Retina (tissue), 1 donor: Measurements from ENCODE around the gene GPR146.
"Not testable (repeated sequence)": the region's sequence is repeated elsewhere in the genome, so short reads cannot be mapped to it uniquely, and the experiment has no call there.

Experiments used
- DNase-seq: peaks from one replicate; pipeline ENCODE4 v3.0.0-alpha.2; 2016

The GPR146 gene

DNA sequence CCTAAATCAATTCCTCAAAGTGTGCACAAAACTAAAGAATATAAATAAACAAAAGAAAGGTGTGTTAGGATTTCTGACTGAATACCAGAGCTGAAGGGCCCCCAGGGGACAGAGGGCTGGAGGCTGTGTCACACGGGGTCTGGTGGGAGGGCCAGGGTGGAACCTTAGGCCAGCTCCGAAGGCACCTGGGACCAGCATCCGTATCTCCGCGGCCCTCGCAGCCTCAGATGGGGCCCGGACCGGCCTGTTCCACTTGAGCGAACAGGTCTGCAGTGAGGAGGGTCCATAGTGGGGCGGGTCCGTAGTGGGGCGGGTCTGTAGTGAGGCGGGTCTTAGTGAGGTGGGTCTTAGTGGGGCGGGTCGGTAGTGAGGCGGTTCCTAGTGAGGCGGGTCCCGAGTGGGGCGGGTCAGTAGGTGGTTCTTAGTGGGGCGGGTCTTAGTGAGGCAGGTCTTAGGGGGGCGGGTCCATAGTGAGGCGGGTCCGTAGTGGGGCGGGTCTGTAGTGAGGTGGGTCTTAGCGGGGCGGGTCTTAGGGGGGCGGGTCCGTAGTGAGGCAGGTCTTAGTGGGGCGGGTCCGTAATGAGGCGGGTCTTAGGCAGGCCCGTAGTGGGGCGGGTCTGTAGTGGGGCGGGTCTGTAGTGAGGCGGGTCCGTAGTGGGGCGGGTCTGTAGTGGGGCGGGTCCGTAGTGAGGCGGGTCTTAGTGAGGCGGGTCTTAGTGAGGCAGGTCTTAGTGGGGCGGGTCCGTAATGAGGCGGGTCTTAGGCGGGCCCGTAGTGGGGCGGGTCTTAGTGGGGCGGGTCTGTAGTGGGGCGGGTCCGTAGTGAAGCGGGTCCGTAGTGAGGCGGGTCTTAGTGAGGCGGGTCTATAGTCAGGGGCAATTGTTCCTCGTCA, 15.1 kb downstream of the GPR146 start:
- peak; percentile 49 for DNase-seq

DNA sequence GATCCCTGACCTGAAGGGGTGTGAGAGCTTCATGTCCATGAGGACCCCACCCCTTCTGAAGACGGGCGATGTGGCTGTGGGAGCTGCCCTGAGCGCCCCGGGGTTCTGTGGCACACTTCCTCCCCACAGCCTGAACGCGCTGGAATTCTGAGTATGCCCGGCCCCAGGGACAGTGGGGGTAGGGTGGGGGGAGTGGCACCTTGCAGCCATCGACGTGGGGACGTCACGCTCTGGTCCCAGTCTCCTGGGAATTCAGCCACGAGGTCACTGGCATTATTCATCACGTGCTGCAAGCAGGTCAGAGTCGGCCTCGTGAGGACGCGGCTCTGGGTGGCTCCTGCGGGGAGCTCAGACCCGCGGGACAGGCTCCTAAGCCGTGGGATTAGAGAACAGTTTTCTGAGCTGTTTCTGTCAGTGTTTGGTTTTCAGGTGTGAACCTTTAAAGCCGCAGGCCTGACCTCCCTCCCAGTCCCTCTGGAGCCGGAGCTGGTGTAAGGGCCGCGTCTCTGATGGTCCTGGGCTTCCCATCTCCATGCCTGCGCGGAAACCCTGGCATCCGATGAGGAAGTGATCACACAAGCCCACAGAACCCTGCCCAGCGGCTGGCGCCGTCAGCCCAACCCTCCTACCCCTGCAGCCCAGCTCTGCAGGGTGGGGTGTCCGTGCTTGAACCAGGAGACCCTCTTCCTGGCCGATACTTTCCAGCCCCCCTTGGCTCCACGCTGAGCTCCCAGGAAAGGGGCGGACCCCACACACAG, 16.1 kb downstream of the GPR146 start:
- no peak for DNase-seq

DNA sequence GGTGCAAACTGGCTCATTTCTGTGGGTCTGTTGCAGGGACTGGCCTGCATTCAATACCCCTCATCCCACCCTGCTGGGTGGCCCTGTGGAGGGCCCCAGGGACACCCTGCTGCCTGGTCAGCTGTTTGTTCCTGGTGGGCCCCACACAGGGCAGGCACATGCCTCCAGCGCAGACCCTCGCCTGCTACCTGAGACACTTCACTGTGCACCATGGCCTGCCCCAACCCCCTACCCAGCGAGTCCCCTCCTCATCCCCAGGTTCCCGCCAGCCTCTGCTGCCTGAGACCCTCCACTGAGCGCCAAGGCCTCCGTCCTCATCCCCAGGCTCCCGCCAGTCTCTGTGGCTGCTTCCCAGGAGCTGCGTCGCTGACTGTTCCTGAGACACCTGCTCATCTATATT, 16.8 kb downstream of the GPR146 start:
- no peak for DNase-seq

DNA sequence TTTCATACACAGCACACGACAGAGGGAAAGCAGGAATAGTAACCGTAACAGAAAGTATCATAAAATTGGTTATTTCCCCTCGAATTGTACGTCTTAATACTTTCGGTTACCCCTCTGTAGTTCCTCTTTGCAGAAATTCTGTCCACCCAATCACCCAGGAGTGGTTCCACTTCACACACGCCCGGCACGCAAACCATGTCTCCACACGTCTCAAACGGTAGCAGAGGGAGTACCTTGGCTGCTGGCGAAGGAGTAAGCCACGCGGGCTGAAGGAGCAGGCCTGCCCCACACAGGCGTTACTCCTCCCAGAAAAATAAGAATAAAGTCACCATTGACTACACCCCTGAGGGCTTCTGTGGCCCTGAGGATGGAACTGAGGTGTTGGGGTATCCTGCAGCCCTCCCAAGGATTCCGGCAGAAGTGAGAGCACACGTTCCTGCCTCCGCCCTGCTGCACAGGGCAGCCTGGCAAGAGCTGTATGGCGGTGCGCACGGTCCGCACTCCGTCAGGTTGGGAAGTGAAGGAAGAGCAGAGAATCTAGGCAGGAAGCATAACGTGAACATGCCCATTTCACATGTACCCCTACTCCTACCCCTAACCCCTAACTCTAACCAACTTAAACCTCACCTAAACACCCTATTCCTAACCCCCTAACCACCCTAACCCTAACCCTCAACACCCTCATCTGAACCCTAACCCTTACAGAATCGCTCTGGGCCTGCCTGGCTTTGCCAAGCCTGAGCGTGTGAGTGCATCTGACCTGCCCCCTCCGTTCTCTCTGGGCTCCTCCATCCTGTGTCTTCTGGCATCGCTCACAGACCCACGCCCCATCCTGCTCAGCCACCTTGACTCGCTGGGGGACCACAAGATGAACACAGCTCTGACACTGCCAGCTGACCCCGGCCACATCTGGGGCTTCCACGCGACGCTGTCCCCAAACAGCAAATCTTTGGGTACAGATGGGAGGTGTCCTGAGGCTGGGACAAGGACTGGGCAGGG, 18.2 kb downstream of the GPR146 start:
- no peak for DNase-seq

DNA sequence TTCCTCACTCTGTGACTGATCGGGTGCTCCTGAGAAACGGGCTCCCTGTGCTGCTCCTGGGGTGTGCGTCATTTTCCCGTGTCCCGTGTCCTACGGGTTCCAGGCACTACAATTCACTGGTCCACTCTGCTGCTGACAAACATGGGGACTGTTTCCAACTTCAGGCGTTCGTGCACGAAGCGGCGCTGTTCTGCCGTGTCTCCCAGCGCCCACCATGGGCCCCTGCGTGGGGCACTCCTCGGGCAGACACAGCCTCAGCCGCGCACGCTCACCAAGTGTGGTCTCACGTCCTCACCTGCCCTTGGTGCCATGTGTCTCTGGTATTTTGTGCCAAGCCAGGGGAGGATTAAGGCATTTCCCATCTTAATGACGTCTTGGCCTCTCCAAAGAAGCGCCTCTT, 19.0 kb downstream of the GPR146 start:
- no peak for DNase-seq

DNA sequence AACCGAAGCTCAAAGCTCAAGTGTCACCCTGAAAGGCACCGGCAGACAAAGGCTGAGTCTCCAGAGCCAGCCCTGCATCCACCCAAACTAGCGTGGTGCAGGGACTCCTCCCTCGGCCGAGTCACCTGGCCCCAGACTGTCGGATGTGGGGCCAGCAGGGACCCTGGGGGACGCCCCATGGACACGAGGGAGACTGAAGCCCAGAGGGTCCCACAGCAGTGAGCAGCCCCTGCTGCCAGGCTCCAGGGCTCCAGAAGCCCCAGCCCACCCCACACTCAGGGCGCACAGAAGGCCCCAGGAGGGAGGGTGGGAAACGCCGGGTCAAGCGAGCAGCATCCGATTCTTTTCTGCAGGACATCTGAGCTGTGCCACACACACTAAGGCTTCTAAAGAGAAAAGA, 20.2 kb downstream of the GPR146 start:
- DNase-seq: no peak

DNA sequence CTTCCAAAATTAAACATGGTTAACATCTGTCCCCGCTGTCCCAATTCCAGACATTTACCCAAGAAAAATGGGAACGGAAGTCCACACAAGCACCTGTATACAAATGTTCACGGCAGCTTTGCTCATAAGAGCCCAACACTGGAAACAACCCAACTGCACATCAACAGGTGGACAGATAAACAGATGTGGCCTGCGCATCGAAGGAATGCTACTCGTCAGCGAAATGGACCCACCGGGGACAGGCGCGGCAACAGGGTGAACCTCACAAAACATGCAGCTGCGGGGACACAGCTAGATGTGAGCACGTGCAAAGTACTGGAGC, 20.9 kb downstream of the GPR146 start:
- DNase-seq: no peak

DNA sequence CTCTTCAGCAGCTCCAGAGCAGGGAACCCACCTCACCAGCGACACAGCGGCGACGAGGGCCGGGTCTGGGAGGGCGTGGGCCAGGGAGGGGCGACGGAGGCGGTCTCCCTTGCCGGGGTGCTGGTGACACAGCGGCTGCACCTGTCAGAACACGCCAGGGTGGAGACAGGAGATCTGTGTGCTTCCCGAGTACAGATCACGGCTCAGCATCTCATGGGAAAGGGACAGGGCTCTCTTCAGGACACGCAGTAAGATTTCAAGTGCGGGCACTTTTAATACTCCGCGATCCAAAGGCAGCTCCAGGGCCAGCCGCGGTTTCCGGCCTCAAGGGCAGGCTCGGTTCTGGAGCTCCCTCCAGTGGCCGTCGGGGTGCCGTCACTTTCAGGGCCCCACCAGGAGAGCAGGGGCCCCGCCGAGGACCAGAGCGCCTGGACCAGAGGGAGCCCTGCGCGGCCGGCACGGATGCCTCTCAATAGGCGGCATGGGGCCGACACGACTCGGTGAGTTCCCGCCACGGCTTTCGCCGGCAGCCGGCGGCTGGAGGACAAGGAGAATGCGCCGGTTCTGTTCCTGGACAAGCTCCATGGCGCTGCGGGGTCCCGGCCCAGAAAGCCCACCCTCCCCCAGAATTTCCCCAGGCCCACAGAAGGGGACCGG, 21.4 kb downstream of the GPR146 start:
- peak; percentile 87 for DNase-seq

DNA sequence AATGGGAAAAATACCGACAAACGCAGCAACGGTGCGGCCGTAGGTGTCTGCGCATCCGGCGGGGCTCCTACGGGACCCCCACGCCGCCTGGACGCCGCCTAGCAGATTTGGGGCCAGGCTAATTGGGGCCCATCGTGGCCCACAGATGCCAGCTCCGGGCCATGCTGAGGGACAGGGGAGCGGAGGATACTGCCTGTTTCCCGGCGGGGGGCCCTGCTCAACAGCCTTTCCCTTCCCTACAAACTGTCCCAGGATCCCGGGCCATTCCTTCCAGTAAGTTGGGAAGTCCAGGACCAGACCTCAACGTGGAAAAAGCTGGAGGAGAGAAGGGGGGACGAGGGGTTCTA, 21.9 kb downstream of the GPR146 start:
- no peak for DNase-seq

DNA sequence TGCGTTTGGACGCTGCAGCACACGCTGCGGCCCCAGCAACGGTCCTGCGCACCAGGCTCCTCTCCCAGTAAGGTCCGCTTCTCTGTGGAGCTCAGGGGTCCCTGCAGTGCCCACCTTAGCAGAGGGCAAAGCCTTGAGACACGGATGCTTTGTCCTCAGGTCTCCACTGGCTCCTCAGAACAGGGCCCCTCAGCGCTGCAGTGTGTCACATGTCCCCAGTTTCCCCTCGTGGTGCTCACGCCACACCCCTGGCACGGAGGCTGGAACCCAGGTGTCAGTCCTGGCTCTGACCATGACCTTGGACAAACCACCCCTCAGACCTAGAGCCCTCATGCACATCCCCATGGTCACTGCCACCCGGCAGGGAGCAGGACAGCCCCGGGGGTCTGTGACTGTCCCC, 23.7 kb downstream of the GPR146 start:
- DNase-seq: no peak

DNA sequence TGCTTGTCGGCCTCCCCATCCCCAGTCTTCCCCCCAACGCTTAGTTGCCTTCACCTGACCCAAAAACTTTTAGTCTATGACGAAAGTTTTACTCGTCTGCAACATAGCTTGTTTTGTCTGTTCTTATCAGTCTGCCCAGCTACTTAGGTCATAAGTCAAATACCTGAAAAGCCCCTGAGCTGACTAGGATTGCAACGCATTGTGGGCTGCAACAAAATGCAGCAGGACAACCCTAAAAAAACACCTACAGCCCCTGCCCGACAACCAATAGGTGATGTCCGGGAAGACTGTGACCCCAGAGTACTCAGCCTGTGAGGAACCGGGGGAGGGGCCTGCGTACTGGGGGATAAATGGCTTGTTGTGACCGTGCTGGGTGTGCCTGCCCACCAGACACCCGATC, 24.3 kb downstream of the GPR146 start:
- DNase-seq: no peak

DNA sequence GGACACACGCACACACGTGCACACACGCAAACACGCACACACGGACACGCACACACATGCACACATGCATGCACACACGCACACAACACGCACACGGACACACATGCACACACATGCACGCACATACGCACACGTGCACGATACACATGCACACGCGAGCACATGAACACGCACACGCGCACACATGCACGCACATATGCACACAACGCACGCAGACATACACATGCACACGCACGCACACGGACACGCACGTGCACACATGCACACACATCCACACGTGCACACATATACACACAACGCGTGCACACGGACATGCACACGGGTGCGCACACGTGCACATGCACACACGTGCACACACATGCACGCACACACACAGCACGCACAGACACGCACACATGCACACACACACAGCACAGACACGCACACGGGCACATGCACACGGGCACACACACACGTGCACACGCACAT, 26.2 kb downstream of the GPR146 start:
- no peak for DNase-seq

DNA sequence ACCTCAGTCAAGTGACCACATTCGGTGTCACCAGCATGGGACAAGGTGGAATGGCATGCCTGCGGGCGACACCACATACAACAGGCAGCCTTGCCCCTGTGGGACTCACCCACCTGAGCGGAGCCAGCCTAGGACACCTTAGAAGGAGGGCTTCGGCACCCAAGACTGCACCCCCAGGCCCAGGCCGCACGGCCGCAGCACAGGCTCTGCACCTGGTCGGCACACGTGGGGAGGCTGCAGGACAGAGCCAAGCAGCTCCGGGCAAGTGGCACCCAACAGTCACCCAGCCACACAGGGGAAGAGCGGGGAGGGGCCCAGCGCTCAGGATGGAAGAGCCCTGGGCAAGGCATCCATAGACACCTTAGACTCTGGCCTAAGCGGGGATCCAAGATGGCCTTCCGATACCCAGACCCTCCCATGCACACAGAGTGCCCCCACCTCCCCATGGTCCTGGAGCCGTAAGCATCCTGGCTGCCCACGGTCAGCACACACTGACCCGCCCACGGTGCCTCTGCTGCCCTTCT, 27.4 kb downstream of the GPR146 start:
- no peak for DNase-seq

DNA sequence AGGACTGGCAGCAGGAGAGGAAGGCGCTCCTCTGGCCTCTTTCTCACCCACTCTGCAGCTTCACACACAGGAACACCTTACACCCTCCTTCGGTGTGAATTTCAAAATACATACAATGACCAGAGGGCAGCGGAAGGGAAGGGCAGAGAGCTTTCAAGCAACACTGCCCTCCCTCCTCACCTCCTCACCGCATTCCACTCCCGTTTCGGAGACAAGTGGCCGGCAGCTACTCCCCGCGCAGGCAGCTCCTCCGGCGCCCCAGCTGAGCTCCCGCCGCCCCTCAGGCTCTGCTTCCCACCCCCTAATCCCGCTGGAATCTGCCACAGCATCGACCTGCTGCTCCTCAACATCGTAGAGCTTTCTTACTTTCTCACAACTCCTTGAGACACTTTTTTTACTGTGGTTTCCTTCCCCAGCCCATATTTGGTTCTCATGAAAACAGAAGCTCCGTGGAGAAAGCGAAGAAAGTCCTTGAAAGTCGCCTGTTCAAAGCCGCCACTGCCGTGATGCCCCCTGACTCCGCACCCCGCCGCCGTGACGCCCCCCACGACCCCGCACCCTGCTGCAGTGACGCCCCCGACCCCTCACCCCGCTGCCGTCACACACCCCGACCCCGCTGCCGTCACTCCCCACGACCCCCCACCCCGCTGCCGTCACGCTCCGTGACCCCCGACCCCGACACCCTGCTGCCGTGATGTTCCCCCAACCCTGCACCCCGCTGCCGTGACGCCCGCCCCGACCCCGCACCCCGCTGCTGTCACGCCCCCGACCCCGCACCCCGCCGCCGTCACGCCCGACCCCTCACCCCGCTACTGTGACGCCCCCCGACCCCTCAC, 29.0 kb downstream of the GPR146 start:
- DNase-seq: no peak

DNA sequence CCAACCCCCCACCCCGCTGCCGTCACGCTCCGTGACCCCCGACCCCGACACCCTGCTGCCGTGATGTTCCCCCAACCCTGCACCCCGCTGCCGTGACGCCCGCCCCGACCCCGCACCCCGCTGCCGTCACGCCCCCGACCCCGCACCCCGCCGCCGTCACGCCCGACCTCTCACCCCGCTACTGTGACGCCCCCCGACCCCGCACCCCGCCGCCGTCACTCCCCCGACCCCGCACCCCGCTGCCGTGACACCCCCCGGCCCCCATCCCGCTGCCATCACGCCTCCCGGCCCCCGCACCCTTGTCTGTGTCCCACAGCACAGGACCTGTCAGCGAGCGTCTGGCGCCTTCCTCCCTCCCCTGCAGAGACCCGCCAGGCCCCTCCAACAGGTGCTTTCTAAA, 29.7 kb downstream of the GPR146 start:
- not testable (repeated sequence) for DNase-seq

DNA sequence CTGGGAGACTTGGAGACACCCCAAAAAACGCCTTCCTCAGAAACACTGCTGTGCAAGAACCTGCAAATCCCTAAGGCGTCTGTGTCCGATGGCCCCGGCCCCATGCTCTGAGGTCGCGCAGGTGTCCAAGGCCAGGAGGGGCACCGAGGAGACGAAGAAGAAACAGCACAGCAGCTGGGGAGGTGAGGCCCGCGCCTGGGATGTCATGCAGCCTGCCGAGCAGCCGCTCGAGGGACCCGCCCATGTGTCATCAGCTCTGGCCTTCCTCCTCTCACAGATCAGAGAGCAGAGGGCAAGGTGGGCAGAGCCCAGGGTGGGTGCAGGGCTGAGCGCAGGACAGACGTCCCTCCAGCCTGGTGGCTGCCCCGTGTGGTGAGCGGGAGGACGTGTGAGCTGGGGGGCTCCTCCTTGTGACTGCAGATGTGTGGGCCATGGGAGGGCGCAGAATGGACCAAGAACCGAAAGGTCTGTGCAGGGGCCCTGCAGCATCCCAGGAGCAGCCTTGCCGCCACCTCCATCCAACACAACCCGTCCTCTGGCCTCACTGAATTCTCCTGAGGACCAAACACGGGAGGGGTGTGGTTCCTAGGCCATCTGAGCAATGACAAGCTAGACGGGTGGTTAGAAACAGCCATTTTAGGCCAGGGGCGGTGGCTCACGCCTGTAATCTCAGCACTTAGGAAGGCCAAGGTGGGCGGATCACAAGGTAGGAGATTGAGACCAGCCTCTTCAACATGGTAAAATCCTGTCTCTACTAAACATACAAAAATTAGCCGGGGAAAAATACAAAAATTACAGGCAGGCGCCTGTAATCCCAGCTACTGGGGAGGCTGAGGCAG, 30.5 kb downstream of the GPR146 start:
- DNase-seq: no peak

DNA sequence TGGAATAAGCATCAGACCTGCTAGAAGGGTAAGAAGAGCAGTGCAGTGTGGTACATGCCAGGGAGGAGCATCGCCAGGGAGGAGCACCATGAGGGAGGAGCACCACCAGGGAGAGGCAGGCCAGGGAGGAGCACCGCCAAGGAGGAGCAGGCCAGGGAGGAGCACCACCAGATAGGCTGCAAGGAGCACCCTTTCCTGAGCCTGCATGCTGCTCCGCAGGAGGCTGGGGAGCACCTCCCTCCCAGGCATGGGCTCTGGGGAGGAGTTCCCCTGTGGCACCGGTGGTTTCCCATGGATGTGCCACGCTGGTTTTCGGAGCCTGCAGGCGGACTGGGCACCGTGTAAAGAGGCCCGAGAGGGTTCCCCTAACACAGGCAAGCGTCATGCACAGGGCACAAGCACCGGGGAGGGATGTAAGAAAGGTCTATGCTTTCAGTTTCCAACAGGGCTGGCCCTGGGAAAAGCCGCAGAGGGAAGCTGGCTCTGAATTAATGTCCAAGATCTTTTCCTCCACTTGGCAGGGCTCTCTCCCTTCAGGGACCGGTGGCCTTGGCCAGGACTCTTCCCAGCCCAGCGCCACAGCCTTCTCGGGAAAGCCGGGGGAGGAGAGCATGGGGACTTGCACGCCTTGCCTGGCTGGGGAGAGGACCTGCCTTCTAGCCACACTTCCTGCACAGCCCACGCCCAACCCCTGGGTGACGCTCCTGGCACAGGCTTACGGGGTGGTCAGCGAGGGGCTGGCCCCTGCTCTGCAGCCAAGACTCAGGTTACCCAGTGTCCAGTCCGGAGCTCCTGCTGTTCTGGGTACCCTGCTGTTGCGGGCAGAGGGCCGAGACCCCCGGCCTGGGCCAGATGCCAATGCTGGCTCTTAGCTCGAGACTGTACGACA, 32.1 kb downstream of the GPR146 start:
- DNase-seq: no peak

DNA sequence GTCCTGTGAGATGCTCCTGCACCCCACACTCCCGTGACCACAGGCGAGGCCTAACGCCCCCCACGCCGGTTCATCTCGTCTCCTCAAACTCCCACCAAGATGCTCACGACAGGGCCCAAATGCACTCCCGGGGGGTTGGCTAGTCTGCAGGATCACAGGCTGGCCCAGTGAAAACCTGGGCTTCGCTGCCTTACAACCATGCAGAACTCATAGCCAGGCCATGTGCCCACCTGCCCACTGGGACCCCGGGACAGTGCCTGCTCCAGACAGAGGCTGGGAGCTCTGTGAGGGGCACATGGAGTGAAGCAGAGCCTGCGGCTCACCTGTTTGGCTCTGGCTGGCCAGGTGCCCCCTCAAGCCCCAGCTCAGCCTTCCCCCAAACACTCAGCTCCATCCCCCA, 34.2 kb downstream of the GPR146 start:
- no peak for DNase-seq

DNA sequence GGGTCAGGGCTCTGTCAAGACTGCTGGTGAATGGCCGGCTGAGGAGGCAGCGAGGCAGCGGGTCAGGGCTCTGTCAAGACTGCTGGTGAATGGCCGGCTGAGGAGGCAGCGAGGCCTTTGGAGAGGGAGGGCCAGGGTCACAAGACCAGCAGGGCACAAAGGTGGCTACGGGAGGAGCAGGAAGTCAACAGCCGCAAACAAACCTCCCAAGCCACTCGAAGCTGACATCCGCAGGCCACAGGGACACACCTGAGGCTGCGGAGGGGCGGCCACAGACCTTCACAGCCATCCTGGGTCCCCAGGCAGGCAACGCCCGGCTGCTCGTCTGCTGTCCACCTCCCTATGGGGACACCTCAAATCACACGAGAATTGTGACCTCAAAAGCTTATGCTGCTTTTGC, 34.6 kb downstream of the GPR146 start:
- DNase-seq: no peak
